ENCODE data around the gene SBK1.
"Not testable (repeated sequence)": the region's sequence is repeated elsewhere in the genome, so short reads cannot be mapped to it uniquely, and the experiment has no call there.

The SBK1 gene

DNA sequence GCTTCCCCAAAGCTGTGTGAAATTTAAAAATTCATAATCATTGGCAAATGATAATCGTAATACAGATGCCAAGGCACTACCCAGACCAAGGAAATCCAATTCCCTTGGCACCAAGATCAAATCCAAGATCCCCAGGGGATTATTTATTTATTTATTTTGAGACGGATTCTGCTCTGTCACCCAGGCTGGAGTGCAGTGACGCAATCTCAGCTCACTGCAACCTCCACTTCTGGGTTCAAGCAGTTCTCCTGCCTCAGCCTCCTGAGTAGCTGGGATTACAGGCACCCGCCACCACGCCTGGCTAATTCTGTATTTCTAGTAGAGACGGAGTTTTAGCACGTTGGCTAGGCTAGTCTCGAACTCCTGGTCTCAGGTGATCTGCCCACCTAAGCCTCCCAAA lies 43.4 kb downstream of the SBK1 start:
- DNase-seq (ENCODE audit: low read depth, low spot score), result not testable (repeated sequence)

DNA sequence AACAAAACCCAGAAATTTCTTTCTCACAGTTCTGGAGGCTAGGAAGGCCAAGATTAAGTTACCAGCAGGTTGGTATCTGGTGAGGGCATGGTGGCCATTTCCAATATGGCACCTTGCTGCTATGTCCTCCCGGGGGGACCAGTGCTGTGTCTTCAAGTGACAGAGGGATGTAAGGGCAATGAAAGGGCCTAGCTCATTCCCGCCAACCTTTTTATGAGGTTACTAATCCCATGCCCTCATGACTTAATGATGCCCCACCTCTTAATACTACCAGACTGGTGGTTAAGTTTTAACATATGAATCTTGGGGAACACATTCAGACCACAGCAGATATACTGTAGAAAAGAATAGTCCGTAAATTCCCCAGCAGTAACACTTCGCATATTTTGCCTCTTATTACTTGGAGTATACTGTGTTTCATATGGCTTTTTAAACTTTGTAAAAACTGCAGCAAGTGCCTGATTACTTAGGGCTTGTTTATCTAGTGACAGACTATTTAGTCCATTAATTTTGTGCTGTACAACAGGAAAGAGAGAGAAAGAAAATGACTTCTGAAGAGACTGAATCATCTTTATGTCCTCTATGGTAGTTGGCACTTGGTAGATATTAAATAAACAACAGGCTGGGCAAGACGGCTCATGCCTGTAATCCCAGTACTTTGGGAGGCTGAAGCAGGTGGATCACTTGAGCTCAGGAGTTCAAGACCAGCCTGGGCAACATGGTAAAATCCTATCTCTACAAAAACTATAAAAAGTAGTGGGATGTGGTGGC lies 44.8 kb downstream of the SBK1 start:
- not testable (repeated sequence) for DNase-seq (ENCODE audit: low read depth, low spot score)

DNA sequence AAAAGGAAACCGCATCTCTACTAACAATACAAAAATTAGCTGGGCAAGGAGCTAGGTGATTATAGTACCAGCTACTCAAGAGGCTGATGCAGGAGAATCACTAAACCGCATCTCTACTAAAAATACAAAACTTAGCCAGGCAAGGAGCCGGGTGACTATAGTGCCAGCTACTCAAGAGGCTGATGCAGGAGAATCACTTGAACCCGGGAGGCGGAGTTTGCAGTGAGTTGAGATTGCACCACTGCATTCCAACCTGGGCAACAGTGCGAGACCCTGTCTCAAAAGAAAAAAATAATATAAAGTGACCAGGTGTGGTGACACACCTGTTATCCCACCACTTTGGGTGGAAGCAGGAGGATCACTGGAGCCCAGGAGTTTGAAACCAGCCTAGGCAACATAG lies 45.9 kb downstream of the SBK1 start:
- not testable (repeated sequence) for DNase-seq (ENCODE audit: low read depth, low spot score)

DNA sequence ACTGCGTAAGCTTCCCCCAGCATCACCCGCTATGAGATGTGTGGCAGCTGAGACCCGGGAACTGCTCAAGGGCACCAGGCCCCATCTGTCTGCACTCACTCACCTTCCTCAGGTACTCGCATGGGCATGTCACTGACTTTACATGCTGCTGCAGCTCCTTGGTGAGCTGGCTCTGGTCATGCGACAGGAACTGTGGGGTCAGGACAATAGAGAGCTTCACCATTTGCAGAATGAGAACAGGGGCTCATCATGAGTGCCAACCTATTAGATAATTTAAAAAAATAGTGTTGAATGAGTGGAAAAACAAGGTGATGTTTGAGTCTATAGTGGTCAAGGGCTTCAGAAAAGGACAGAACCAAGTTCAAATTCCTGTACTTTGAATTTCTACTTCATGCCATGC lies 70.3 kb downstream of the SBK1 start:
- not testable (repeated sequence) for DNase-seq (ENCODE audit: low read depth, low spot score)

DNA sequence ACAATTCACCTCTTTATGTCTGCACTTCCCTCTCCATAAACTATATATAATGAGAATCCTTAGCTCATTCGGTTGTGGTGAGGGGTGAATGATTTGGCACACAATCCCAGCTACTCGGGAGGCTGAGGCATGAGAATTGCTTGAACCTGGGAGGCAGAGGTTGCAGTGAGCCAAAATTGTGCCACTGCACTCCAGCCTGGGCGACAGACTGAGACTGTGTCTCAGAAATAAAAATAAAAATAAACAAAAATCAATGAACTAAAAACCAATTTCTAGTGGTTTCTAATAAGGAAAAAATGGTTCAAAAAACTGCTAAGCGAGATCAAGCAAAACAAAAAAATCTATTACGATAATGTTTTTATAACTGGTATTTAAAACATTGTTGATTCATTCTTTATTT lies 71.1 kb downstream of the SBK1 start, which contains the start of gene NPIPB6:
Gene NPIPB6, minus strand, starts transcription at position 101 of the 400 bp plus-strand sequence. CDS start 686 bp downstream, outside the sequence.
- DNase-seq (ENCODE audit: low read depth, low spot score), result not testable (repeated sequence)

DNA sequence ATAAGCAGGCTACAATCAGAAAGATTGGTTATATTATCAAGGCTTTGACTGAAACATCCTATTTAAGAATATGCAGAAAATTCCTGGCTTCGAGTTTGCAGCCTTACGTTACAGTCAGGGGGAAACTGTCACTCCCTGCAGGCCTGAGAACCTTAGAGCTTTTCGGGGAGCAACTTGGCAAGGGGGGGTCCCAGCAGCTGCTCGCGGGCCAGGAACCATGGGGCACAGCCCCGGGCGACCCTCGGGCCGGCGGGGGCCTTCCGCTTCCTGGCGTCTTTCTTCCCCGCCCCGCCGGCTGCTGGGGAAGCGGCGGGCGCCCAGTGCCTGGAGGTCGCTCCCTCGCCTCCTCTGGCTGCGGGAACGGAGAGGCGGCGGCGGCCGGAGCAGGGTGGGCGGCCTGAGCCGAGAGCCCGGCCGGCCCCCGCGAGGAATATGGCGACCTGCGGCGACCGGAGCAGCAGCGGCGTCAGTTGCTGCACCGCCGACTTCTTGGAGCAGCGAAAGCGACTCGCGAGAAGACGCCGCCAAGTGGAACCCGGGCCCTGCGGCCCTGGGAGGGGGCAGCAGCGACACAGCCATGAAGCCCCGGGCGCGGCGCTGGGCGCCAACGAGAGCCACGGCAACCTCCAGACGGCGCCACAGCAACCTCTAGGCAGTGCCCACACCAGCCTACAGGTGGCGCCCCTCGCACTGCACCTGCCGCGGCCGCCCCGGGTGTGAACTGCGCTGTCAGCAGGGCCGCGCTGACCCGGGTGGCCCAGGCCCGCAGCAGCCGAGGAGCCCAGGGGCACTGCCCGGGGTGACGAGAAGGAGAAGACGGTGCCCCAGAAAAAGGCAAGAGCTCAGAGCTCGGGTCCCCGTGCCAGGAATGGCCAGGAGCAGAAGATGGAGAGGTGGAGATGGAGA lies 72.2 kb downstream of the SBK1 start:
- DNase-seq (ENCODE audit: low read depth, low spot score), result not testable (repeated sequence)

DNA sequence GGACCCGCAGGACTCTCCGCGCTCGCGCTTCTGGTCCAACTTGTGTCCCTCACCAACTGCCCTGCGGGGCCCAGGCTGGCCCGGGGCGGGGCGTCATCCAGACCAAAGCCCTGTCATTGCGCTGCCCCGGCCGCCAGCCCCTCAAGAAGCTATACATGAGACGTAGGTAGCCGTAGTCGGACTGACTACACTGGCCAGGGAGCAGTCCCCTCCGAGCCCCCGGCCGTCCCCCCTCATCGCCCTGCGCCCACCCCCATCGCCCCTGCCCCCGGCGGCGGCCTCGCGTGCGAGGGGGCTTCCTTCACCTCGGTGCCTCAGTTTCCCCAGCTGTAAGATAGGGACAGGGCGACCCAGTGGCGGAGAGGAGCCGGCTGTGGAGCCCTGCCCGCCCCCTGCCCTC lies 75.6 kb downstream of the SBK1 start:
- not testable (repeated sequence) for DNase-seq (ENCODE audit: low read depth, low spot score)
